ENCODE measurements around the gene MED15.
"Not testable (repeated sequence)": the region's sequence is repeated elsewhere in the genome, so short reads cannot be mapped to it uniquely, and the experiment has no call there.

The MED15 gene

DNA sequence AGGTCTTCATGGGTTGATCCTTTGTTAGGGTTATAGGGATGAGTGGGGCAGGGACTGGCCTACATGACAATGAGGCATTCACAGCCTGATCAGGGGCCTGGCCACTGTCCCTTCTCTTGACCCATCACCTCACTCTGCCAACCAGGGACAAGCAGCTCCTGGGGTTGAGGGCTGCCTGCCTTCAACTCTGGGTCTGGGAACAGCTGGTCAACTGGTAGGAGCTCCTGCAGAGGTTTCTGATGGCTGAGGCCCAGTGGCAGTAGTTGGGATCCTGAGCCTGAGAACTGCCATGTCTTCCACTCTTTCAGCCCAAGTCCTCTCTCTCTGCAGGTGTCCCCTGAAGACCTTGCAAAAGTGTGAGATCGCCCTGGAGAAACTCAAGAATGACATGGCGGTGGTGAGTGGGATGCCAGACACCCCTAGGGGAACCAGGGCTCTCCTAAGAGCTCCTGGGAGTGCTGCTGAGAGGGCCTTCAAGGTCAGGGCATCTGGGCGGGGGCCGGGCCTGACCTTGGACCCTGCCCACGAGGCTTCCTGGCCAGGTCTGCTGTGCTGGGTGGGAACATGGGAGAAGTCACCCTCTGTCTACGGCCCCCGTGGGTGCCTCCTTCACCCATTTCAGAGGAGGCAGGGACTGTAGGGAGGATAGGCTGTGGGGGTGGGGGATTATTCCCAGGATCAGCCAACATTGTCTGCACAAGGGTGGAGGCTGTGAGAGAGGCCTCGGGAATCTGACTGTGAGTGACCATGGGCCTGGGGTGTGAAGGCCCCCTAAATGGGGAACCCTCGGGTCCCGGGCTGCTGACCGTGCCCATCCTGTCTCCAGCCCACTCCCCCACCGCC is 76.8 kb downstream of the MED15 start:
- DNase-seq (ENCODE audit: low read depth), result no peak

DNA sequence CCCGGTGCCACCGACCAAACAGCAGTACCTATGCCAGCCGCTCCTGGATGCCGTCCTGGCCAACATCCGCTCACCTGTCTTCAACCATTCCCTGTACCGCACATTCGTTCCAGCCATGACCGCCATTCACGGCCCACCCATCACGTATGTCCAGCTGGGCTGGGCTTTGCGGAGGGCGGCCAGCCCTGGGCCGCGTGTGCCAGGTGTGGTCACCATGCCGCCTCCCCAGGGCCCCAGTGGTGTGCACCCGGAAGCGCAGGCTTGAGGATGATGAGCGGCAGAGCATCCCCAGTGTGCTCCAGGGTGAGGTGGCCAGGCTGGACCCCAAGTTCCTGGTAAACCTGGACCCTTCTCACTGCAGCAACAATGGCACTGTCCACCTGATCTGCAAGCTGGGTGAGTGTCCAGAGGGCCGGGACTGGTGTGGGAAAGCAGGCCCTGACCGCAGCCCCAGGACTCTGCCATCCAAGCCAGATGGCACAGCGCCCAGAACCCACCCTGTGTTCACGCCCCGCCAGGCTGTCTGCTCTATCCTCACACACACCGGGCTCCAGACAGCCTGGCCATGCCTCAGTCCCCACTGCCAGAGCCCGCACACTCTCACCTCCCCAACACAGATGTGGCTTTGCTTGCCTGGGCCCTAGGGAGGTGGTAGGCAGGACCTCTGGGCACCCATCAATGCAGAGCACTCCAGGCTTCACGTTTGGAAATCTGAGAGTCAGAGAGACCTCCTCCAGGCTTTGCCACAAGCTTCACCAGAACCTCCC is 77.6 kb downstream of the MED15 start:
- DNase-seq (ENCODE audit: low read depth), result no peak

DNA sequence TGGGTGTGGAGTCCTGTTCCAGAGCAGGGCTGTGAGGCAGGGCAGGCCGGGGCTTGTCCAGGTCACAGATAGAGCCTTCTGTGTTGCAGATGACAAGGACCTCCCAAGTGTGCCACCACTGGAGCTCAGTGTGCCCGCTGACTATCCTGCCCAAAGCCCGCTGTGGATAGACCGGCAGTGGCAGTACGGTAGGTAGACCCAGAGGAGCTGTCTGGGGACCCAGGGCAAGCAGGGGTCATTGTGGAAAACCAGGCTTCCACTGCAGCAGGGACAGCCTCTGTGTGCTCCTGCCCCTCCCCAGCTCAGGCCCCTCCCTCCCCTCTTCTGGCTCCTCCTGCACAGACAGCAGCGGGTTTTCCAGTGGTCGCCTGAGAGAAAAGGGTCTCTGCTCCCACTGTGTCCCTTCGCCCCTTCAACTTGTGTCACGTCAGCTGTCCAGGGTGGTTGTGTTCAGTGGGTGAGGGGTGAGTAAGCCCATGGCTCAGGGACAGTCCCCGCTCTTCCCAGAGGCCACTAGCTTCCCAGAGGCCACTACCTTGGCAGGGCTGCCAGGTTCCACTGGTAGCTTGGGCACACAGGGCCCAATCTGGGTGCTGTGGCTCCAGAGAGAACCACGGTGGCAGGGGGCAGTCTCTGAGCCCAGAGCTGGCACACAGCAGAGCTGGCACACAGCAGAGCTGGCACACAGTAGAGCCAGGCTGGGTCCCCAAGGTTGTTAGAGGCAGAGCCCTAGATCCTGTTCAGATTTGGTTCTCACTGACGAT is 78.4 kb downstream of the MED15 start:
- DNase-seq (ENCODE audit: low read depth), result no peak

DNA sequence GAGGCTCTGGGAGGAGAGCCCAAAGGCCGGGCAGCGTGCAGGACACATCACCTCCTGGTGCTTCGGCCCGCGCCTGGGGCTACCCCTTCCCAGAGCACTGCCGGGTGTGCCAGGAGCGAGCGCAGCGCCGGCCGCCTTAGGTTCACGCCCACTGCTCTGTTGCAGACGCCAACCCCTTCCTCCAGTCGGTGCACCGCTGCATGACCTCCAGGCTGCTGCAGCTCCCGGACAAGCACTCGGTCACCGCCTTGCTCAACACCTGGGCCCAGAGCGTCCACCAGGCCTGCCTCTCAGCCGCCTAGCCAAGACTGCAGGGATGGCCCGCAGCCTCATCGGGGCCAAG is 79.0 kb downstream of the MED15 start:
- DNase-seq (ENCODE audit: low read depth), result no peak

DNA sequence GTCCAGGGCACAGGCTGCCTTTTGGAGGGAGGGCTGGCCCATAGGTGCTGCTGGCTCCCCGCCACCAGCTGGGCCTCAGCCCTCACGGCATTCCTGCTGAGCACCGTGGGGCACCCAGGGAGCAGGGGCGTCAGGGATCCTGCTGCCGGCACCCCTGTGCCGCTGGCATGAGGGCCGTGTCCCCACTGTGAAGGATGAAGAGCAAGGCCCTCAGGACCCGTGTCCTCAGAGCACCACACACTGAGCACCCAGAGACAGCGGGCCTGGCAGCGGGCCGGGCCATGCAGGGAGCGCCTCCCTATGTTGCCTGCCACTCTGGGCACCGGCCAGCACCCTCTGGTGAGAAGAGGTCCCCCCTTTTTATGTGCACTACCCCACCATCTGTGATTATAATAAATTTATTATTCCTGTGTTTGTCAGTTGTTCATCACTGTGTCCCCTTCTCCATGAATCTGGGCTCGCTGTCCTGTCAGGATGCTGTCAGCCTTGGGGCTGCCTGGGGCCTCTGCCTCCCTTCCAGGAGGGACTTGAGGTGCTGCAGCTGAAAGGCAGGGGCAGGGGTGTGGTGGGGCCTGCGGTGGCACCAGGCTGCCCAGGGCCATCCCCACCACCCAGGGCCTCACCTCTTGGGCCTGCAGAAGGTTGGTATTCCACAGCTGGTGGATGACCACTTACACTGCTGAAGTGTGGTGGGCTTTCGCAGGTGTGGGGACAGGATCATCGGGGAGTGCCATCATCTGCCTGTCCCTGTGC is 80.0 kb downstream of the MED15 start:
- no peak for DNase-seq (ENCODE audit: low read depth)

DNA sequence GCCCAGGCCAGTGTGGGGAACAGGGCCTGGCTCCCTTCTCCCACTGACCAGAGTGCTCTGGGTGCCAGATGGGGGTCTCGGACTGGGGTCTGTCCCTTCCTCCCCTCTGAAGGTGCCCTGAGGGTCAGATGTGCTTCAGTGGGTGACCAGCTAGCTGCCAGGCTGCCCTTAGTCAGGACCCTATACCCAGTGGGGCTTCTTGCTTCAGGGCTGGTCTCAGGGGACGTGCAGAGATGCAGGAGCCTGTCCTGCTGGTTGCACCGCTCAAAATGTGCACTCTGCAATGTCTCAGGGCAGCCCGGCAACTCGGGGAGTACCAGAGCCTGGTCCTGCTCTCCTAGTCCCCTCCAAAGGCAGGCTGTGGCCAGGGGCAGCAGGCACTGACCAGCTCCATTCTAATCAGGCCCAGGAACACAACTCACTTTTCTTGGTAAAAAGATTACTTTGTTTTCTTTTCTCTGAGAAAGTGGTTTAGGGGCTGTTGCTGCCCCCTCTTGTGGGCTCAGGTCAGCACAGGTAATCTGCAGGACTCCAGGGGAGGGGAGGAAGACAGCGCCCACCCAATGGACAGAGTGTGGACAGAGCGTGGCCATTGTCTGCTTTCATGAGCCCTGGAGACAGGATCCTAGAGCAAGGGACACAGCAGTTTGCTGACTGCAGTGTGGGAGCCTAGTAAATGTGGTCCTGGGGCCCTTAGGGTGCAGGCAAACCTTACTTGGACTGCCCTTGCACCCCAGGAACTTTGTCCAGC is 80.9 kb downstream of the MED15 start:
- DNase-seq (ENCODE audit: low read depth), result no peak

DNA sequence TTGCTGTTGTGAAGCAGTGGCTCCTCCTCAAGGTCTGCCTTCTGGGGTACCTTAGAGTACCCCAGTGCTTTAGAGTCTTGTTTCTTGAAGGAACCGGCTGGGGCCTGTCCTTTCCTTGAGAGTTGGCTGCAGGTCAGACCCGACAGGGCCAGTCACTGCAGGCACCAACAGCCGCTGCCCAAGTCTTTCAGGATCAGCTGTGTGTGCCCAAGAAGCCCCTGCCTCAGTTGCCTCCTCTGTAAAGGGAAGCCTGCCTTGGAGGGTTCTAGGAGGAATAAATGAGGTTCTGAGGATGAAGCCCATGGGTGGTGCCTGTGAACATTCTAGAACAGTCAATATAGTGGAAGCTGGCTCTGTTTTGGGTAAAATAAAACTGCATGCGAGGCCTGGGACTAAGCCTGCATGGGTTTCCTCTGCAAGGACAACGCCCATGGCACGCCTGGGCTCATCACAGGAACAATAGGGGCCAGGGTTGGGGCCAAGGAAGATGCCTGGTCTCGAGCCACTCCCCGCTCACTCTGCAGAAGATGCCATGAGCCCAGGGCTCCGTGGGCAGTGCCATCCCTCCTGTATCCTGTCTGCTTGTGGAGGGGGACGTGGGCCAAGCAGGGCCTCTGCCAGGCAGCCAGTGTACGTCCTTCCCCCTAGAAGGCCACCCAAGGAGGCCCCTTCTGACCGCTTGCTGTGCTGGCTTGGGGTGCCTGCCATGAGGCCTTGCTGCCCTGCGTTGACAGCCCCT is 81.6 kb downstream of the MED15 start:
- no peak for DNase-seq (ENCODE audit: low read depth)

DNA sequence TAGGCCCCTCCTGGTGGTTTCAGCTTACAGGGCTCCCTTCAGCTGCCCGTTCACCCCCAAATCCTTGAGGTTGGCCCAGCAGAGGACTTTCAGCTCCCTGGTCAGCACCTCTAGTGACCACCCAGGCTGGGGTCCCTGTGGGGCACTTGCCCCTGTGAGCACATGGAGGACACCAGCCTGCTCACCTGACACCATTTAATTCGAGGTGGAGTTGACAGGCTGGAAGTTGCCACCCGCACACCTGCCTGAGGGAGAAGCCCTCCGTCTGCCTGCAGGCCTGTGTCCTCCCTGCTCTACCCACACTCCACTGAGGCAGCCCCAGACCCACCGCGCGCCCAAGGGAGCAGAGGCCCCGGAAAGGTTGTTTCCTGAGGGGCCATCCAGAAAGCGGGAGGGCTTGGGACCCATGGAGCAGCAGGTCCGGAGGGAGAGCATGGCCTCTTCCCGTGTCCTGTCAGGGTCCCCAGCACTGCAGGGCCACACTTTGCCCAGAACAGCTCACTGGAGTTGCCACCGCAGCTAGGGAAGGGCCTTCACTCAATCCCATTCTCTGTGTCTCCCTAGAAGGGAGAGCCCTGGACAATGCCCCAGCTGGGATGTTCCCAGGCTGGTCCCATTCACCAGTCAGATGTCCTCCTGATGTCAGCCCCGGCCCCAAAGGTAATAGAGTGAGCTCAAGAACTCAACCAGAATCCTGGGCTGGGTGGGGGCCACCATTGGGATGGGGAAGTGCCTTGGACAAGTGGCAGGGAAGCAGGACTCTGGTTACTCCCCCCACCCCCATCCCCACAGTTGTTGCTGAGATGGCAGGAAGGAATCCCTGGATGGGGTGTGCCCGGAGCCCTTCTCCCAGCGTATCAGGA is 82.4 kb downstream of the MED15 start:
- no peak for DNase-seq (ENCODE audit: low read depth)

DNA sequence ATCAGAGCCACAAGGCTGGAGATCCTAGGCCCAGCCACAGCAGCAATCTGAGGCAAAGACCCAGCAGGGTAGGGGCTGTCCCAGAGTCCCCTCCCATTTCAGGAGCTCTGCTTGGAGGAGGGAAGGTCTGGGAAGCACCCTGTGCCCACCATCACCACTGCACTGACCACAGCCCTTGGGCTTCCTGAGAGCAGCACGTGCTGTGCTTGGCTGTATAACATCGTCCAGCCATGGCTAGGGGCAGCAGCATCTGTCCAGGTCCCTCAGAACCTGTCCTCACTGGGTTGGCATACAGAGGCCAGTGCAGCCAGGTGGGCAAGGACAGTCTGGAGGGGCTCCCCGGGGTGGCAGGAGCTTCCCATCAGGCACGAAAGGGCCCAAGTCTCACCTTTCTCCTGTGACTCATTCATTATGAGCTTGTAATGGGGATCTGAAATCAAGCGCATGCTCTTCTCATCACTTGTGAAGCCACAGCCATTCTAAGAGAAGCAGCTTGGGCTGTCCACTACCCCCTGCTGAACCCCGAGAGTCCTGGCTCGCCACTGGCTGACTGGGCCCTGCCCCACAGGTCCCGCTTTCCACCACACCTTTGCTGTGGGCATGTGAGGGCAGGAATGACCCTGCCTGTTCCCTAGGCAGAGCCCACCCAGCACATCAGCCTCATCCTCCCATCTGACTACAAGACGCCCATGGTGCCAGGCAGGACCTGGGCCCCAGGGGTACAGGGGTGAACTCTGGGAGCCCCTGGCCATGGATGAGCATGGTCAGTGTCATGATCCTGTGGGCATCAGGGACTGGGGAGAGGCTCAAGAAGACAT is 83.3 kb downstream of the MED15 start:
- DNase-seq (ENCODE audit: low read depth), result no peak

DNA sequence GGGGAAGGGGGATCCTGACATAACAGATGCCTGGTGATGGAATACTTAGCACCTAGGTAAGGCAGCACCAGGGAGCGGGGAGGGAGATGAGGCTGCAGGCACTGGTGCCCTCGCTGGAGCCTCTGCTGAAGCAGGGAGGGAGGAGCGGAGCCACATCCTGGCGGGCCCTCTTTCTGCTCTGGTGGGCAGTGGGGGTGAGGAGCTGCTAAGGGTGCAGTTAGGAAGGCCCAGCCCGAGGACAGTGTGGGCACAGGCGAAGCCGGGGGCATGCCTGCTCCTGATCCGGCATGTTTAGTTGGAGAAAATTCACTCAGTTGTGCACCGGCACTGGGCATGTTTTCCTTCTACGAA is 83.9 kb downstream of the MED15 start:
- no peak for DNase-seq (ENCODE audit: low read depth)

DNA sequence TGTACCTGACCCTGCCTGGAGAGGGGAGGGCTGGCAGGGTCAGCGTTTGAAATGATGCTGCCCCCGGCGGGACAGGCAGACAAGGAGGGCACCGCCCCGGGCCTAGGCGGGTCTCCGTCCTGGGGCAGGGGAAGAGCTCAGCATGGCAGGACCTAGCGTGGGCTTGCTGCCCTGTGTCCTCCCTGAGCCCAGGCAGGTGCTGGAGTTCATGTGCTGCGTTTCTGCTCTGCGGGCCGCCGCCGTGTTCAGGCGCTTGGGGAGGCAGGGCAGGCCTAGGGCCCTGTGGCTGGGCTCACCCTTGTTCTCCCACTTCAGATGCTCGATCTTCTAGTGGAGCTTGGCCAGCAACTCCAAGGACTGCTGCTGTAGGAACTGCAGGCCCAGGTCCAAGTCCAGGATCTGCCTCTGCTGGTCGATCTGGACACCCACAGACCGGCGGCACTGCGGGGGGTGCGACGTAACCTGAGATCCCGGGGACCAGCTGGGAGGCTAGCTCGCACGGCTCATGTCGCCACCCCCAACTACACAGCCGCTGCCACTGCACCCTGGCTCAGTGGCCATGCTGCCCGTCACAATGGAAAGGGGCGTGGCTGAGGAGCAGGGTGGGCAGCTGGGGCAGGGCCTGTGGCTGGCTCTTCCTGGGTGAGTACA is 84.4 kb downstream of the MED15 start:
- DNase-seq (ENCODE audit: low read depth), result no peak

DNA sequence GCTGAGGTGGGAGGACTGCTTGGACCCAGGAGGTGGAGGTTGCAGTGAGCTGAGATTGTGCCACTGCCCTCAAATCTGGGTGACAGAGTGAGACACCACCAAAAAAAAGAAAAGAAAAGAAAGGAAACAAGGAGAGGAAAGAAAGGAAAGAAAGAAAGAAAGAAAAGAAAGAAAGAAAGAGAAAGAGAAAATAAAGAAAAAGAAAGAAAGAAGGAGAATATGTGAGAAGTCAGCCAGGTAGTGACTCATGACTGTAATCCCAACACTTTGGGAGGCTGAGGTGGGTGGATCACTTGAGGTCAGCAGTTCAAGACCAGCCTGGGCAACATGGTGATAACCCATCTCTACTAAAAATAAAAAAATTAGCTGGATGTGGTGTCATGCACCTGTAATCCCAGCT is 86.6 kb downstream of the MED15 start:
- DNase-seq (ENCODE audit: low read depth), result not testable (repeated sequence)

DNA sequence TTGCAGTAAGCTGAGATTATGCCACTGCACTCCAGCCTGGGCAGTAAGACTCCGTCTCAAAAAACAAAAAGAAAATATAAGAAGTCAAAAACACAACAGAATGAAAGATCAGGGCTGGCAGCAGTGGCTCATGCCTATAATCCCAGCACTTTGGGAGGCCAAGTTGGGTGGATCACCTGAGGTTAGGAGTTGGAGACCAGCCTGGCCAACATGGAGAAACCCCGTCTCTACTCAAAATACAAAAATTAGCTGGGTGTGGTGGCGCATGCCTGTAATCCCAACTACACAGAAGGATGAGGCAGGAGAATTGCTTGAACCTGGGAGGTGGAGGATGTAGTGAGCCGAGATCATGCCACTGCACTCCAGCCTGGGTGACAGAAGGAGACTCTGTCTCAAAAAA is 87.1 kb downstream of the MED15 start:
- DNase-seq (ENCODE audit: low read depth), result not testable (repeated sequence)

DNA sequence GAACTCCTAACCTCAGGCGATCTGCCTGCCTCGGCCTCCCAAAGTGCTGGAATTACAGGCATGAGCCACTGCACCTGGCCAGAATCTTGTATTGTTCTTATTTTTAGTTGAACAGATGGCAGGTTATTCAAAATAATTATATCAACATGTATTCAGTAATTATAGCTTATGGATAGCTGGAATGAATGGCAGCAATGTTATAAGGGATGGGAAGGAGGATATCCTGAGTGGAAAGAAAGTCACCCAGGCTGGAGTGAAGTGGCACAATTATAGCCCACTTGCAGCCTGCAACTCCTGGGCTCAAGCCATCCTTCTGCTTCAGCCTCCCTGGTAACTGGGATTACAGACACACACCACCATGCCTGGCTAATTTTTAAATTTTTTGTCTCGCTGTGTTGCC is 88.1 kb downstream of the MED15 start:
- DNase-seq (ENCODE audit: low read depth), result no peak

DNA sequence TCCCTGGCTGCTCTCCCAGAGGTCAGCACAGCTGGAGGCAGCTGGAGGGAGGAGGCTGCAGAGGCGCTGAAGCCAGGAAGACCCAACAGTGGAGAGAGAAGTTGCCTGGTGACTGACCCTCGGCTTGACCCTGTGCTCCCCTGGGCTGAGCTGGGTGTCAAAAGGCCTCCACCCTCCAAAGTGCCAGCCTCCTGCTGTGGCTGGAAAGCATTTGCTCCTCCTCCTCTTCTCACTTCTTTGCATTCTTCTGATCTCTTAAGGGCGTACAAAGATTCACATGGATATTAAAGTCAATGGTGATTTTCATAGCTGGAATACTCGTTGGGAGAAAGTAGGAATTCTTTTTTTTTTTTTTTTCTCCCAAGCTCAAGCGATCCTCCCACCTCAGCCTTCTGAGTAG is 91.7 kb downstream of the MED15 start:
- DNase-seq (ENCODE audit: low read depth), result no peak

DNA sequence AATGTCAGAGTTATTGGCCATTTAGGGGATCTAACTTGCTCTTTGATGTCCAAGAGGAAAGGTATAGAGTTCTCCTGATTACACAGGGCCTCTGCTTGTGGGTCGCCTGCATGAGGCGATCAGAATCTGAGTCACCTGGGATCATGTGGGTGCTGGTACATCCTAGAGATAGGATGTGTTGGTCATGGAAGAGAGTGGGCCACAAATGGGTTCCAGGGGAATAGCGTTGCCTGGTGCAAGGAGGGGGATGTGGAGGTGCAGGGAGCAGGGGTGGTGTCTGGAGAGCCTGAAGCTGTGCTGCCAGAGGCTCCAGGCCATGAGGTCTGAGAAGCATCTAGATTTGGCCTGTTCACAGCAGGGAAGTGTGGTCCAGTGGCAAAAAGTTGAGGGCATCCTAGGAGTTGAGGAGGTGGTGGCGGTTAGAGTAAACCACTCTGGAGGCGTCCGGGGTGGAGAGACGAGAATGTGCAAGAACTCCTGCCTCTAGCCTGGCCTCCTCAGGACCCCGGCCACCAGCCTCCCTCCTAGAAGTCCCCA is 92.8 kb downstream of the MED15 start:
- no peak for DNase-seq (ENCODE audit: low read depth)

DNA sequence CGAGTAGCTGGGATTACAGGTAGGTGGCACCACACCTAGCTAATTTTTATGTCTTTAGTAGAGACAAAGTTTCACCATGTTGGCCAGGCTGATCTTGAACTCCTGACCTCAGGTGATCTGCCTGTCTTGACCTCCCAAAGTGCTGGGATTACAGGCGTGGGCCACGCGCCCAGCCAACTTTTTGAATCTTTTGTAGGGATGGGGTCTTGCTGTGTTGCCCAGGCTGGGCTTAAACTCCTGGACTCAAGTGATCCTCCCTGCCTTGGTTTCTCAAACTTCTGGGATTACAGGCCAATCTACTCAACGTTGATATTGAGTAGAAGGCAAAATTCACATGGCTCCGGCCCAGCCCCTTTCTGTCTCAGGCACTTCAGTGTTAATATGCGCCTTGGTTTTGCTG is 93.9 kb downstream of the MED15 start:
- DNase-seq (ENCODE audit: low read depth), result no peak

DNA sequence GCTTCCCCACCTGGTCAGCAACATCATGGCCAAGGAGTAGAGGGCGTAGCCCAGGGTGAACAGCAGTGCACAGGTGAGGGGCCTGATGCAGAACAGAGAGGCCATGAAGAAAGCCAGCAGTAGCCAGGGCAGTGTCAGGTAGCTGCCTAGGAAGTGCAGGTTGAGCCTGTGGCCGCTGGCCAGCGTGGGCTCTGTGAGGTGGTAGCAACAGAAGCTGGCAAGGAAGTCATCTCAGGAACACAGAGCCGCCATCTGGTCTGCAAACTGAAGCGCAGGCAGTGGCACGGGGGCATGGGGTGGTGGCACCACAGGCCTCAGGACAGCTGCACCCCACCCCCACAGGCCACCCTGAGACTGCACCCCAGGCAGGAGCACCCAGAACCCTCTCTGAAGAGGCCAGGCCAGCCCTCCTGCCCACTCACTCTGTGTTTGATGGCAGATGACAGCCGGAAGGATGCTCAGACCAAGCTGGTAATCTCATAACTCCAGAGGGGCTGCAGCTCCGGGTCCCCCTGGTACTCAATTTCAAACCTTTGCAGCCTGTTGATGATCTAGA is 95.3 kb downstream of the MED15 start:
- no peak for DNase-seq (ENCODE audit: low read depth)
